HG03442 (cell line): ENCODE data around the gene COLEC12.

Experiments used
- ATAC-seq: cut with Tn5 transposase; IDR thresholded peaks from one replicate; pipeline ENCODE4 v1.9.1; 2021; ENCODE audit warnings: mild to moderate bottlenecking, moderate library complexity; ENCODE audit not compliant: unreplicated experiment

Gene COLEC12

GRCh38 chr18:448116-448790 is 52.2 kb downstream of the COLEC12 start:
- ATAC-seq = no peak

GRCh38 chr18:446941-447560 is 53.5 kb downstream of the COLEC12 start:
- no peak for ATAC-seq

GRCh38 chr18:445055-445454 is 55.4 kb downstream of the COLEC12 start:
- ATAC-seq = no peak

DNA sequence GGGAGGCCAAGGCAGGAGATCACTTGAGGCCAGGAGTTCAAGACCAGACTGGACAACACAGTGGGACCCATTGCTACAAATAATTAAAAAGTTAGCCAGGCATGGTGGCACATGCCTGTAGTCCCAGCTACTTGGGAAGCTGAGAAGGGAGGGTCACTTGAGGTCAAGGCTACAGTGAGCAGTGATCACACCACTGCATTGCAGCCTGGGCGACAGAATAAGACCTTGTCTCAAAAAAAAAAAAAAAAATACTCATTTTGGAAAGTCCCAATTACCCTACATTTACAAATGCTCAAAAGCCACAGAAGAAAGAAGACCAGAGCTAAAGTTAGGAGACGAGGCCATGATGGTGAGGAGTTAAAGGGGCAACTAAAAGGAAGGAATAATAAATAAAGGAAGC is 61.9 kb downstream of the COLEC12 start:
- ATAC-seq = no peak

GRCh38 chr18:435940-436339 is 64.6 kb downstream of the COLEC12 start:
- ATAC-seq = no peak

DNA sequence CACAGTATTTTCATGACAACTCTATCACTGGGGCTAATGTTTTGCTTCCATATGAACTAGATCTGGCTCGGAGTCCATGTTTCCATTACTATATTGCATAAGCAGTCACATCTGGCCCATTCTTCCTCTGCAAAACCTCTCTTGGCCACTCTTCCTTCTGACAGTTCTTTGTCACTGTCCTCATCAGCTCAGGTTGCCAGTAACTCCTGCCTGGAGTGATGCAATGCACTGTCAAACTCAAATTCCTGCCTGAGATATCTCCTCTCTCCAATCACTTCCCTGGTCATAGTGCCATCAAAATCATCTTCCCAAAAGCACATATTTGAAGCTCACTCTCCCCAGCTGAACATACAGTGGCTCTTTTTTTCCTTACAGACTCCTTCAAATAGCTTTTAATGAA is 66.1 kb downstream of the COLEC12 start:
- ATAC-seq = no peak

- no peak for ATAC-seq
Observed at GRCh38 chr18:433960-434359, 66.5 kb downstream of the COLEC12 start.

DNA sequence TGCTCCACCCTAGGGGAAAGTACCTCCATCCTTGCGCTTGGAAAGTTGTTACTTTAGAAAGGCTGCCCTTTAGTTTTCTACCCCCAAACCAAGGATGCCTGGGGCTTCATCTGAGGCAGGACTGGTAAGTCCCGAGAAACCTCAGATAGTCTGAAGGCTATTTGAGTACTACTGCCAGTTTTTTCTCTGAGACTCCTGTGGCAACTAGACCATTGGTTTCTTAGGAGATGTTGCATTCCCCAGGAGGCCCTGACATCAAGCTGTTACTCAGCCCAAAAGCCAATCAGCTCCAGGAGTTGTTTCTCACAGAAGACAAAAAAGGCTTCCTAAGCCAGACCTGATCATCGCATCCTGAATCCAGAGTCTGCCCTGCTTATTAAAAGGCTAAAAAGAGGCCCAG is 67.2 kb downstream of the COLEC12 start:
- ATAC-seq = no peak

GRCh38 chr18:432791-433190 is 67.7 kb downstream of the COLEC12 start:
- ATAC-seq = no peak

DNA sequence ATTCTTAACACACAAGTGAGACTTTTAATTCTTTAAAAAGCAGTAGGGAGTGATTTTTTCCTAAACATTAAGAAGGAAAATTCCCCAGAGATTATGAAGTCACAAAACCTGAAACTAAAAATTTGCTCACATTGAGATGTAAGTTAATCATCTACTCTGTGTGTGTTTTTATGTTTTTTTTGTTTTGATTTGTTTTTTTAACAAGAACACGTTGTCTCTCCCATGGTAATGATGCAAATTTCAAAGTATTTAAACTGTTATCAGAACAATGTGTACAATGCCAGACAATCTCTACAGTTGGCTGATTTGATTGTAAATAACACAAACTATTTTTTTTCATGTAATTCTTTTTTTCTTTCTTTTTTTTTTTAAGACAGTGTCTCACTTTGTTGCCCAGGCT is 71.5 kb downstream of the COLEC12 start:
- no peak for ATAC-seq

DNA sequence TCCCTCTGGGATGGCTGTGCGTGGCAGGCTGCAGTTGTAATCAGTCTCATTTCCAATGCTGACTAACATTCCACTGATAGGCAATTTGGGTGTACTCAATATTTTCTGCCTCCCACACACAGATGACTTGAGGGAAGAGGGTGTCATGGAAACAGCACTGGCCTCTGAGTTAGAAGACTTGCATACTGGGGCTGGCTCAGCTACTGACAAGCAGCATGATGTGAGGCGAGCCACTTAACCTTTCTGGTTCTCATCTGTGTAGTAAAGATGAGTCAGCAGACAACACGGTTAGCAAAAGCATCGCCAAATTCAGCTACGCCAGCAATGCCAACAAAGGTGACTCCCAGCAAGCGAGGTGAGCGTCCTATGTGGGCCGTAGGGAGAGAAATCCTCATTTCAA is 73.5 kb downstream of the COLEC12 start:
- ATAC-seq = no peak

- ATAC-seq = no peak
Observed at GRCh38 chr18:425106-425745, 75.3 kb downstream of the COLEC12 start.

GRCh38 chr18:424668-425067 is 75.8 kb downstream of the COLEC12 start:
- ATAC-seq = no peak

GRCh38 chr18:424071-424661 is 76.3 kb downstream of the COLEC12 start:
- ATAC-seq = no peak

- no peak for ATAC-seq
Observed at GRCh38 chr18:422966-423365, 77.5 kb downstream of the COLEC12 start.

- no peak for ATAC-seq
Observed at GRCh38 chr18:421247-422155, 79.0 kb downstream of the COLEC12 start.

DNA sequence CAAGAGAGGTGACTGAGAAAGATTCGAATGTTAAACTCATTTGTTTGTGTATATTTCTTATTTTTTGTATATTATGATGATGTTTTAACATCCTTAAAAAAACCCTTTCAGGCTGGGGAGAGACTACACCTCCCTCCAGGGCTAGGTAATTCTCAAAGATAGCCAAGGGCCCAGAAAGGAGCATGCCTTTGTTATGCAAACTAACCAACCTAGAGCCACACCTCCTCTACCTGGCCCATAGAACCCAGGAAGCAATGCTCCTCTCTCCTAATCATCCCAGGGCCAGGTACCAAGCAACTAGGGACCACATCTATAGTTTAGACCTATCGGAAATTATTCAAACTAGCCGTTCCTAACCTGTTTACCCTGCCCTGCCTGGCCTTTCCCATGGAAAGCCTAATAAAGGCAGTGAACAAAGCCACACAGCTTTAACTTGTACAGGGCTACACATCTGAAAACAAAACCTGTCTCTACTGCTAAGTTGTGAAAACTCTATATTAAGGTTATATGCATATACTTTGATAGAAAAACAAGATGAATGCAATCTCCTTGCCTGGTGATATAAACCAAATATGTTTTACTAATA is 79.7 kb downstream of the COLEC12 start:
- ATAC-seq = no peak

DNA sequence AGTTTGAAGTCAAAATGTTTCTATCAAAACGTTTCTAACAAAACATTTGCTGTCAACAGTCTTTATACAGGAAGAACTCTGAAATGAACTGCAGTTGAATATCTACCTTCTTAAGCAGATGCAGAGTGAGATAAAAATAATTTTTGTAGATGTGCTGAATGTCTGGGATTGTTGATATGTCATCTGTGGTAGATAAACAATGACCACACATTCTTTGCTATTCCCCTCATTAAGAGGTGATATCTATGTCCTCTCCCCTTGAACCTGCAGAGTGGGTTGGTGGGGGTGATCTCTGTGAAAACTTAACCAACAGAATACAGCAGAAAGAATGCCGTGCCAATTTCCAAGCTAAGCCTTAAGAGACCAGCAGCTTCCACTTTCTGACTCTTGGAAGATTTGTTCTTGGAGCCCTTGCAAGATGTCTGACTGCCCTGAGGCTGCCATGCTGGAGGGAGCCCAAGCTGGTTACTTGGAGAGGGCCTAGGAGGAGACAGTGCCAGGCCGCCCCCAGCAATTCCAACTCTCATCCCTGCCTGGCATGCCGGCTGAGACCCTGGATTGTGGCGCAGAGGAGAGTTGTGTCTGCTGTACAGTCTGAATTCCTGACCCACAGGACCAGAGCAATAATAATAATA is 80.8 kb downstream of the COLEC12 start:
- ATAC-seq = no peak

GRCh38 chr18:417495-417894 is 83.0 kb downstream of the COLEC12 start:
- no peak for ATAC-seq

DNA sequence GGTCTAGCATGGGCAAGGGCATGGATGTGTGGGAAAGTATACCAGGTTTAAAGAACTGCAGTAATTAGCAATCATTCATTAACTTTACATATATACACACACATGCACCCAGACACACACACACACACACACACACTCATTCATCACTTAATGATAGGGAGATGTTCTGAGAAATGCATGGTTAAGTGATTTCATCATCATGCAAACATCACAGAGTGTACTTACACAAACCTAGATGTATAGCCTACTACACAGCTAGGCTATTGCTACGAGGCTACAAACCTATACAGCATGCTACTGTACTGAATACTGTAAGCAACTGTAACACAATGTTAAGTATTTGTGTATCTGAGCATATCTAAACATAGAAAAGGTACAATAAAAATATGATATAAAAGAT is 83.6 kb downstream of the COLEC12 start:
- ATAC-seq = no peak
